IPS DF 4.7 (cell line): Measurements from ENCODE around the gene GSC.
"Not testable (repeated sequence)": the region's sequence is repeated elsewhere in the genome, so short reads cannot be mapped to it uniquely, and the experiment has no call there.

Source experiments
- DNase-seq: peaks from one replicate; pipeline ENCODE4 v3.0.0-alpha.2; 2013; ENCODE audit warnings: low spot score; ENCODE audit errors: extremely low read depth

The GSC gene

GRCh38 chr14:94769391-94770250 lies at the start of gene GSC:
Gene GSC, minus strand, starts transcription at chr14:94770113. Its CDS starts 98 bp downstream, at chr14:94770015.
- DNase-seq: no peak

DNA sequence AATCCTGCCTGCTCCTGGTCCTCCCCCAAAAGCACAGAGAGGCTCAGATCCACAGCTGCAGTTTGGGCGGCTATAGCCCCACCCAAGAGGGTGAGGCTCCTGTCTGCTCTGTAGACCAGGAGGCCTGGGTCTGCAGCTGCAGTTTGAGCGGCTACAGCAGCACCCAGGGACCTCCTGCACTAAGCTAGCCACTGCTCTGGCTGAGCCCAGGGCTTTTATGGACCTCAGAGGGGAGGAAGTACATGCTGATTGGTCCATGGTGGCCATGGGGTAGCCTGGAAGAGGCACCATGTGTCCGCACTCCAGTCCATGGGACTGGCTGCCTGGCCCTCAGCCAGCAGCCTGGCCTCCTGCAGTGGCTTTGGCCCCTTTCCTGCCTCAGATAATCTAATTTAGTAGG lies 49.6 kb upstream of the GSC start:
- no peak for DNase-seq

- DNase-seq: no peak
Observed at GRCh38 chr14:94816113-94816512, 46.2 kb upstream of the GSC start.

GRCh38 chr14:94805680-94806288 lies 35.9 kb upstream of the GSC start:
- DNase-seq: no peak

- no peak for DNase-seq
Observed at GRCh38 chr14:94801225-94801624, 31.3 kb upstream of the GSC start.

- not testable (repeated sequence) for DNase-seq
Observed at GRCh38 chr14:94800764-94801163, 30.9 kb upstream of the GSC start.

GRCh38 chr14:94797887-94798286 lies 28.0 kb upstream of the GSC start:
- DNase-seq: no peak

DNA sequence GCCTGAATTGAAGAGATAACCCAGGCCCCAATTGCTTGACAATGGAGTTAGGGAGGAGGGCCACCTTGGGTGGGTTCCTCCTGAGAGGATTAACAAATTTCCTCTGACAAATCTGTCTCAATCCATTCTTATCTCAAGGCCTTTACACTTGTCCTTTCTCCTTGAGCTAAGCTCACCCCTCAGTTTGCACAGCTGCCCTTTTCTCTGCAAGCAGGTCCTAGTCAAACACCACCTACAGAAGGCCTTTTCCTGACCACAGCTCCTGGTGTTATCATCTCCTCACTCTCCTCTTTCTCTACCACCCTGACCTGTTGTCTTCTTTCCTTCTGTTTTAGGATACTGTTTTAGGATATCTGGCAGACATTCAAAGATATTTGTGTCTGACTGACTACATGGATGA lies 26.4 kb upstream of the GSC start:
- no peak for DNase-seq

- no peak for DNase-seq
Observed at GRCh38 chr14:94795372-94795771, 25.5 kb upstream of the GSC start.

GRCh38 chr14:94793901-94794300 lies 24.0 kb upstream of the GSC start:
- DNase-seq: no peak

- no peak for DNase-seq
Observed at GRCh38 chr14:94787655-94788054, 17.7 kb upstream of the GSC start.

- no peak for DNase-seq
Observed at GRCh38 chr14:94787092-94787491, 17.2 kb upstream of the GSC start.

DNA sequence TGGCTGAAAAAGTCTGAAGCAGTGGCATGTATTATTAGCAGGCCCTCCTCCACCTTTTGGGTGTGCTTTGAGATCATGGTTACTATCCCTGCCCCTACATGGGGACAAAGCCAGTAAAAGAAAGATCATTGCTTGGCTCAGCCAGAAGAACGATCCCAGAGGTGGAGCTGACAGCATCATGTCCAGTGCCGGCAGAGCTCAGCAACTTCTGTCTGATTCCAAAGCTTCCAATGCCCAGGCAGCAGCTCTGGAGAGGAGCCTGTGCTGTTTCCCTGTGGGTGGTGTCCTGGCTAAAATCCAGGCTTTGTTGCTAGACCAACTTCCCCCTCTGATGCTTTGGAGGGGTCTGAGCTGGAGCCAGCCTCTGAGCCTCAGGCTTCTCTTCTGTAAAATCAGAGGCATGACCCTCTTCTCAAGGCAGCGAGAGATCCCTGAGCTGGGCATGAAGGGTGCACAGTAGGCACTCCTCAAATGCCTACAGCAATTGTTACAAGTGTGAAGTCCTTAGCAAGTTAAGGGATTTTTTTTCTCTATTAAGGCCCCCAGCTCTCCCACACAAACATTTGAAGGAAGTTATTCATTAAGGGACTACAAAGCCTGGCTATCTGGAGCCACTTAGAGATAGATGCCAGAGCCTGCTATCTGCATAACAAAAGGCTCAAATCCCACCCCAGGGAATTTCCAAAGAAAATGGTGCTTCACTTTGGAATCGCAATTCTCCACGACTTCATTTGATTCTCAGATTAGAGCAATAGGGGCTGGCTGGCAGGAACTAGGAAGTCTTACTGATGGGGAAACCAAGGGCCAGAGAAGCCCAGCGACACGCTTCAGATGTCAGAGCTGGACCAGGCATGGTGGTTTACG lies 10.9 kb upstream of the GSC start:
- no peak for DNase-seq

- no peak for DNase-seq
Observed at GRCh38 chr14:94779713-94780112, 9.8 kb upstream of the GSC start.

DNA sequence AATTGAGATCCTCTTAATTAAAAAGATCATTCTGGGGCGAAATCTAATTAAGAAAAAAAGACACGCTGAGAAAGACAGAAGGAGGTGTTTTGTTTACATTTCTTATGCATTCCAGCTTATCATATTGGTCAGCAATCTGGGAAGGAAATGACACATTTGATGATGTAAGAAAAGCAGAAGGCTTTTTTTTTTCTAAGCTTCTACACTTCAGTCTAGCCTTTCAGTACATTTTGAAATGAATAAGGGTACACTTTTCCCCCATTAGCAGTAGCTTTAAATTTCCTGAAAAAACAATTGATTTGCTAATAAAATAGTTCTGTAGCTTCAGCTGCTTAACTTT lies 5.9 kb upstream of the GSC start:
- no peak for DNase-seq

- DNase-seq: no peak
Observed at GRCh38 chr14:94775091-94775870, 5.4 kb upstream of the GSC start.

- no peak for DNase-seq
Observed at GRCh38 chr14:94774344-94775090, 4.6 kb upstream of the GSC start.

DNA sequence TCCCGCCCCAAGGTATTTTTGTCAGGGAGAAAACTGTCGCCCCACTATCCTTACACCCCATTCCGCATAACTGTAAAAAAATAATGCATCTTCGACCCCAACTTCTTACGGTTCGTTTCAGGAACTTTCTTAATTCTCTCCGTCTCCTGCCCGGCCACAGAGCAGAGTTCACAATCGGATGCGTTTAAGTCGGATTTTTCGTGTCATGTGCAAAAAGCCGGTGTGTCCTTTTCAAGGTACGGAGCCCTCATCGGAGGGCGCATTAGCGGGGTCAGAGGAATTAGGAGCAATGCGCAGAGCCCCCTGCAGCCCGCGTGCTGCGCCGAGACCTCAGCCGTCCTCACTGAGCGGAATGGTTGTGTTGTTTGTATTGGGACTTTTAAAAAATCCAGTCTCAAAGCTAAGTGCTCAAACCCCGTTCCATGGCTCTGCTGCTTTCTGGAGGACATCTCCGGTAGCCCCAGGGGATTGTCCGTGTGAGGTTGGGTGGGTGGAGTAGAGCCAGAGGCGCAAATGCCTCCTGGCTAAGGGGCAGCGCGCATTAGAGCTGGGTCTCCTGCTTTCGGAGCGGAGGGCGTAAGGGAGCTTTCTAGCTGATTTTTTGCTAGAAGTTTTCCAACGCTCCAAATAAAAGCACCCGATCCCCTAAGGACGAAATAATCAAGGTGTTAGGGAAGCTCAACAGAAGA lies 3.9 kb upstream of the GSC start:
- no peak for DNase-seq

- DNase-seq: no peak
Observed at GRCh38 chr14:94773061-94773648, 3.2 kb upstream of the GSC start.

DNA sequence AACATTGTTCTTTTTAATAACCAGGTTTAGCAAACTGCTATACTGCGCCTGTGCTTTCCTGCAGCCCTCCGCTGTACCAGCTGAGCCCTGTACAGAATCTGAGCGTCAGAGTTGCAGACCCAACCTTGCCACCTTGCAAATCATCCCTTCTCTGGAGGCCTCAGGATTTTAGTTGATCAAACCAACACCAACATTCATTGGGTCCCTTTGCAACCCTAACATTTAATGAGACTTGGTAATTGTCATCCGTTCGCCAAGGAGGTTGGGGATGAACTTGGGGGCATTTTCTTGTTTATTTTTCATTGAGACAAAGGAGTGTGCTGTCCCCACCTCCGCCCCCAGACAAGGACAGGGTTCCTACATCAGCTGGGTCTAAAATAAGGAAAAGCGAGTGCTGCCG lies 2.6 kb upstream of the GSC start:
- DNase-seq: no peak
